ENCODE measurements around the gene TLX3. TPM values are rescaled to one million over a fixed set of nuclear protein-coding genes. Genes with fewer than 3 reads are reported as not detected.

Gene TLX3
- total RNA-seq, 2 donors from 2014 or later, result not detected

DNA sequence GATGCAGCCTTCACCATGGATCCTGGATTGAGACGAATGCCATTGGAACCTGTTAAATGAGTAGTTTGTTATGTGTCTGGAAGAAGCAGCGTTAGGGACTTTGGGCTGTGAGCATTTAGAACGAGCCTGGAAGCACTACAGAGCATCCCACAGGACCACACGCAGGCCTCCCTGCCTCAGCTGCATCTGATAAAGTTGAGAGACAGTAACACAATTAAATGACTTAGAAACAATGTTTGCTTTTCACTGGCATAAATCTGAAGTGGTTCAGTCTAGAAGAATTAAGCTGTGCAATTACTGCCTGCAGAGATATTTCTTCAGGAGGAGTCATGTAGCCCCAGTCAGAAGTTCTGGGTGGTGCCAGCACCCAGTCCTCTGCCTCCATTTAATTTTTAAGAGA is 9.8 kb upstream of the TLX3 start:
- ATAC-seq (no peak), DNase-seq (no peak)
- intact Hi-C loops (cut with DNase I), result no loop called here

DNA sequence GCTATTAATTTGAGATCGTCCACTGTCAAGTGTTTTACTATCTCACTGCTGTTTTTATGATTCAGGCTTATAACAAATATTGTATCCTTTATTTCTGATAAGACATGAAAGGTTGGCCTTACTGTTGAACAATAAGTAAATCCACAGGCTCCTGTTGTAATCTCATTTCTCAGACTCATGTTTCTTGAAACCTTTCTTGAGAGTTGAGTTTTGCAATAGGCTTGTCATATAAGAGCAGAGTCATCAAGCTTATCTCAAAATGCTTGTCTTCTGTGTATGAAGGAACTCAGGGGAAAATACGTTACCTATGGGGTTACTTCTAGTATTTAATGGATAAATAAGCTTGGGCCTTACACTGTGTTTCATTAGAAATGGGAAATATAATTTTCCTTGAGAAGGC is 9.2 kb upstream of the TLX3 start:
- ATAC-seq (no peak), DNase-seq (no peak)

DNA sequence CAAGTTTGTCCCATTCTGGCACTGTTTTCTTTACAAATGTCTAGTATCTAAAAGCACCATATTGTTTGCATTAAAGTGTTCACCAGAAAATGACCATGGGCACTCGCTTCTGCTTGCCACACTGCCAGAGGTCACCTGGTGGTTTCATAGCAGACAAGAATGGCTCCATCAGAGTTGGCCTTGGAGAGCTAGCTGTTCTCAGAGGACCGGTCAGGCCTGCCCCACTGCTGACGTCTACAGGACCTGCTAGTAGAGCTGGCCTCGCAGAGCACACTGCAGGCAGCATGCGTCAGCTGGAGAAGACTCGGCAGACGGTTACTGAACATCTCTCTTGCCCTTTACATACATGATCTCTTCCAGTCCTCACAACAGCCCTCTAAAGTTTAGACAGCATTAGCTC is 8.7 kb upstream of the TLX3 start:
- DNase-seq, result no peak
- intact Hi-C loops (cut with DNase I), result no loop called here
- no peak for ATAC-seq

More for the DNA sequence above, 9.2 kb upstream of the TLX3 start:
- intact Hi-C loops (cut with DNase I), result no loop called here

DNA sequence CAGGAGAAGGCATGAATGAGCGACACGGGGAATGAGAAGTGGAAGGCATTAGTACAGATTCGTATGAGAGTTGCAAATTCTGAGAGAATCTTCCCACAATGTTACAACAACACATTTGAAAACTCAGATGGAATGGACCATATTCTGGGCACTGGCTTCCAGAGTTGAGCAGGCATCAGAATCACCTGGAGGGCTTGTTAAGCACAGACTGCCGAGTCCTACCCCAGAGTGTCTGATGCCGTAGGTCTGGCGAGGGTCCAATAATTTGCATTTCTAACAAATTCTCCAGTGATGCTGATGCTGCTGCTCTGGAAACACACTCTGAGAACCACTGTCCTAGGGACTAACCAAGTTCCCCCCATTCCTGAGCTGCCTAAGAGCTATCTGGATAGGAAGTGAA is 2.9 kb upstream of the TLX3 start:
- DNase-seq, result no peak
- intact Hi-C loops (cut with DNase I), result no loop called here
- no peak for ATAC-seq

DNA sequence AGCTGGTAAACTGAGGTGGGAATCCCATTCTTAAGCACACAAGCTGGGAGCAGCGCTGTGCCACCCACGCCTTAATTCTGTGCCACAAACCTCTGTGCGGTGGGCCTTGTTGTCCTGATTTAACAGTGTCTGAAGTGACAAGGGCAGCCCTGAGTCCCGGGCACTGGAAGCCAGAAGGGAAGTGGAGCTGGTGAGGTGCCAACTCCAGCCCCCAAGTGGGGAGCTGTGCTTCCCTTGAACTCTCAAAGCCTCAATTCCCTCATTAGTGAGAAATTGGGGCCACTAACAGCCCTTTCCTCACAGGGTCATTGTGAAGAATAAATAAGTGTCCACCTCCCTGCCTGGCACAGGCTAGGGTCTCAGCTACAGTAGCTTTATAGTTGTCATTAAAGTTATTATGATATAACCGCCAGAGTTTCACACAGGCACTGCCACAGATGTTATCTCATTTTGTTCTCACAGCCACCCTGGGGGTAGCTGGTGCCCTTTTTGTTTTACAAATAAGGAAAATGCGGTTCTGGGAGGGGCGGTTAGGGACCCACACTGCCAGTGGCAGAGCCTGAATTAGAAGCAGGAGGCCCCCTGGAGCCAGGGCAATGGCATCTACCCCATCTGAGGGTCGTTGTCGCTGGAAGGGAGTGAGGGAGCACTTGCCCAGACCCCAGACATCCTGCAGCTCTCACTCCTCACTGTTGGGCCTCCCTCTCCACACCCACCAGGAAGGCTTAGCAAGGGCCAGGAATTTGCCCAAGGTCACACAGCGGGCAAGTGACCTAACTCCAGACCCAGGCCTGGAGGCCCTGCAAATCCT is 2.1 kb upstream of the TLX3 start:
- DNase-seq (no peak), ATAC-seq (no peak)
- intact Hi-C loops (cut with DNase I), result no loop called here

DNA sequence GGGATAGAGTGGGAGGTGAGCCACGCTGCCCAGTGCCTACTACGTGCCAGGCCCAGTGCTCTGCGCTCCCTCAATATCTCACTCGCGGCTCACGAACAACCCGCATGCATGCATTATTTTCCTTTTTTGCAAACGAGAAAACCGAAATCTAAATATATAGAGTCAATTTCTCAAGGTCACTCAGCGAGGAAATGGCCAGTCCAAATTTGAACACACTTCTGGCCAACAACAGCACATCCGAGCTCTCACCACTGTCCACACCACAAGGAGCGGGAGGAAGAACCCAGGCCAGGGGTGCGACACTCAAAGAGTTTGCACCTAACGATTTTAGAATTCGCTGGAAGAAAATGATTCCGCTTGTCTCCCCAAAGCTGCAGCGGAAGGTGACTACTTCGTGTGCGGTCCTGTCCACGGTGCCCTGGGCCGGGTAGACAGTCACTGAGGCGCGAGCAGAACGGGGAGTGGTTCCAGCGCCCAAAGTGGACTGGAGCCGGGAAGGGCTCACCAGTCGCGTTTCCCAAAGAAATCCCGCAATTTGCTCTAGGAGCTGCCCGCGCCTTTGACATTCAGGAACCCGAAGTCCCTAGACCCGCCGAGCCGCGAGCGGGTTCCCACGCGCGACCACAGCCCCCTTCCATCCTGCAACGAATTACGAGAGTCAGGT is 1.1 kb upstream of the TLX3 start:
- intact Hi-C loops (cut with DNase I), result no loop called here
- no peak for ATAC-seq

DNA sequence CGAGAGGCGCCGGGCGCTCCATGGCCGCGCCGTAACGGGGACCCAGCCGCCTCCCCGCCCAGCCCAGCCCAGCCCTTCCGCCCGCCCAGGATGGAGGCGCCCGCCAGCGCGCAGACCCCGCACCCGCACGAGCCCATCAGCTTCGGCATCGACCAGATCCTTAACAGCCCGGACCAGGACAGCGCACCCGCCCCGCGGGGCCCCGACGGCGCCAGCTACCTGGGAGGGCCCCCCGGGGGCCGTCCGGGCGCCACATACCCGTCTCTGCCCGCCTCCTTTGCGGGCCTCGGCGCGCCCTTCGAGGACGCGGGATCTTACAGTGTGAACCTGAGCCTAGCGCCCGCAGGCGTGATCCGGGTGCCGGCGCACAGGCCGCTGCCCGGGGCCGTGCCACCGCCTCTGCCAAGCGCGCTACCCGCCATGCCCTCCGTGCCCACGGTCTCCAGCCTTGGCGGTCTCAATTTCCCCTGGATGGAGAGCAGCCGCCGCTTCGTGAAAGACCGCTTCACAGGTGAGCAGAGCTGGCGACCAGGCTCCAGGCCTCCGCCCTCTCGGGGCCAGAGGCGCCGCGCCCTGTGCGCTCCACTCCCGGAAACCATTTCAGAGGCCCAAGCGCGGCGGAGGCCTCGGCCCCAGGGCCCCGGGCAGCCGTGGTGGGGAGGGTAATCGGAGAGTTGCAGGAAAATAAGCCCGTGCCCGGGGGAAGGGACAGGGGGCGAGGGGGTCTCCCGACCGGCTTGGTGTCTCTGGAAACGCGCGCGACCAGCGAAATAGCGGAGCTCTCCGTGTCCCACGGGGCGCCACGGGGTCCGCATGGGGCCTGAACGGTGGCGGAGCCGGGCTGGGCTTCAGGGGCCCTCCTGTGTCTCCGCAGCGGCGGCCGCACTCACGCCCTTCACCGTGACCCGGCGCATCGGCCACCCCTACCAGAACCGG is 496 bp downstream of the TLX3 start:
- no peak for DNase-seq
- no peak for ATAC-seq
- intact Hi-C loops (cut with DNase I), result no loop called here

More for the DNA sequence above, 1.1 kb upstream of the TLX3 start:
- no peak for DNase-seq

DNA sequence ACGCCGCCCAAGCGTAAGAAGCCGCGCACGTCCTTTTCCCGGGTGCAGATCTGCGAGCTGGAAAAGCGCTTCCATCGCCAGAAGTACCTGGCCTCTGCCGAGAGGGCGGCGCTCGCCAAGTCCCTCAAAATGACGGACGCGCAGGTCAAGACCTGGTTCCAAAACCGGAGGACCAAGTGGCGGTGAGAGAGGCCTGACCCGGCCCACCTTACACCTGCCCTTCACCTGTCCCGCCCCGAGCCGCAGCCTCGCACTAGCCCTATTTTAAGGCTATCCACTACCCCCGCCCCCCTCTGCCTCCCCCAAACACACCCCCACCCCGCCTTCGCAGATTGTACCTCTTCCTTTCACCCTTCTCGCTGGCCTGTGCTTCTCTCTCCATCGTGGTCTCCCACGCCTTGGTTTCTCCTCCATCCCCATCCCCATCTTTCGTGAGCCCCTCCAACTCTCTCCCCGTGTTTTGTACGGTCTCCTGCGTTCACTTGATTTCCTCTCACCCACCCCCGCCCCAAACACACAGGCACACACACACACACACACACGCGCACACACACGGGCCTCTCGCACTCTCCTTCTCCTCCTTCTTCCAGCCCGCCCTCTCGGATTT is 1.3 kb downstream of the TLX3 start:
- no peak for DNase-seq
- ATAC-seq, result no peak
- intact Hi-C loops (cut with DNase I), result no loop called here

DNA sequence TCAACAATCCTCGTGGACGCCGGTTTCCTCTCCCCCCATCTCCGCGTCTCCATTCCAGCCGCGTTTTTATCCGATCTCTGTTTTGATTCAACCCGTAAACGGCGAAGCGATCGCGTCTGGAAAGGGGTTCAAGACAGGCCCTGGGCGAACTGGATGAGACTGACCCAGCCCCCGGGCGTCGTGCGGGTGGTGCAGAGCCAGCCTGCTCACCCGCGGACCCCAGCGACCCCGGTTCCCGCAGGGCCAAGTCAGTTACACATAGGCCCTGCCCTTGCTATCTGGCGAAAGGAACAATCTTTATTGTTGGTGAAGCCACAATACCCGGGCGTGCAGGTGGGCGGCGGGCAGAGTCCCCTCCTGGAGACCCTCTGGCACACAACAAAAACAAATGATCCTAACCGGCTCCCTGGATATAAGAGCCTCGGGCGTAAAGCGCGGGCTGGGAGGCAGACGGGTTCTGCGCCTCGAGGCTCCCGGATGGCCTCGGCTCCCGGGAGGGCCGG is 1.8 kb downstream of the TLX3 start:
- intact Hi-C loops (cut with DNase I), result no loop called here
- ATAC-seq (no peak), DNase-seq (no peak)

DNA sequence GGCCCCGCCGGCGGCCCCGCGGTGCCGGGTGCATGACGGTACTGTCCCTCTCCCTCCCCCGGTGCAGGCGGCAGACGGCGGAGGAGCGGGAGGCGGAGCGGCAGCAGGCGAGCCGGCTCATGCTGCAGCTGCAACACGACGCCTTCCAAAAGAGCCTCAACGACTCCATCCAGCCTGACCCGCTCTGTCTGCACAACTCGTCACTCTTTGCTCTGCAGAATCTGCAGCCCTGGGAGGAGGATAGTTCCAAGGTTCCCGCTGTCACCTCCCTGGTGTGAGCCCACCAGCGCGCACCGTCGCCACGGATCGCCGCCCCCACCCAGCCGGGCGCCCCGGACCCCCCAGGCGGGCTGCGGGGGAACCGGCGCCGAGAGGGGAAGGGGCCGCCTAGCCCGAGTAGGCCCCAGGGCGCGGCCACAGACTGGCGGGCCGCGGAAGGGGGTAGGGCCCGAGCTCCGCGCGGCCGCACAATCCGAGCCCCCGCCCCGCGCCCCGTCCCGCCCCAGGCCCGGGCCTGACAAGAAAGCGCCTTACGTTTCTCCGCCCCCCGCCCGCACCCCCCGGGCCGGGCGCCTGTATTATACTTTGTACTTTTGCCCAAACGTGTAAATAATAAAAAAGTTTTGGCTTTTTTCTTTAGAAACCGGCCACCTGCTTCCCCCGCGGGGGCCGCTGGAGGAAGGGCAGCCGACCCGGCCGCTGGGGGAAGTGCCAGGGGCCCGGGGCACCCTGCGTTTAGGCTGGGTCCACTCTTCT is 2.5 kb downstream of the TLX3 start:
- DNase-seq, result no peak
- no peak for ATAC-seq
- intact Hi-C loops (cut with DNase I), result no loop called here

DNA sequence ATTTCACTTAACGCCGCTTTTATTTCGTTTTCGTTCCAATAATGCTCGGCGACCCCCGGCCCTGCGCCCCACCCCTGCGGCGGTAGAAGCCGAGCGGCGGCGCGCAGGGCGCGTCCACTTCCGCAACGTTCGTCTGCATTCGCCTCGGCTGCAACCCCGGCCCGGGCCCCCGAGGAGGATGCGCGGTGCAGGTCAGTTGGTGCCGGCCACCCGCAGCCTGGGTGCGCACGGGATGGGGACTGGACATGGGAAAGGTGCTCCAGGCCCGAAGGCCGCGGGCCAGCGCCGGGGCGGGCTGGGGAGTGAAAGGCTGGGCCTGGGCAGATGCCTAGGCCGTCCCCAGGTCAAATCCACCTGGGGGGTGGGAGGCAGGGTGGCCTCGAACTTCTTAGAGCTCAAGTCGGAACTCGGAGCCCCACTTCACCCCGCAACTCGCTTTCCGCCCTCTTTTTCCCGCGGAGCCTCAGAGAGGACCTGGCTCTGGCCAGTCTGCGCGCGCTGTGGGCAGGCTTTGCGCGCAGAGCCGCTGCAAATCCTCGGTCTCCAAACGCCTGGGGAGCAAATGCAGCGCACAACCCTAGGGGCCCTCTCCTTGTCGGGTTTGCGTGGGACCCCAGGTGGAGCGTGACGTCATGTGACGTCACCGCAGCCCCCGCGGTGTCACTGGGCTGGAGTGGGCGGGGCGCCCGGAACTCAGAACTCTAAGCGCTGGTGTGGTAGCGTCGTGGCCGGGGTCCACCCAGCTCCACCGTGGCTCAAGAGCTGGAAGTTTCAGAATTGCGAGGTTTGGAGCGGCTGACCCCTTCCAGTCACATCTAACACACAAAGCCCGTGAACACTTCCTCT is 3.3 kb downstream of the TLX3 start:
- intact Hi-C loops (cut with DNase I), result no loop called here
- DNase-seq (no peak), ATAC-seq (no peak)

DNA sequence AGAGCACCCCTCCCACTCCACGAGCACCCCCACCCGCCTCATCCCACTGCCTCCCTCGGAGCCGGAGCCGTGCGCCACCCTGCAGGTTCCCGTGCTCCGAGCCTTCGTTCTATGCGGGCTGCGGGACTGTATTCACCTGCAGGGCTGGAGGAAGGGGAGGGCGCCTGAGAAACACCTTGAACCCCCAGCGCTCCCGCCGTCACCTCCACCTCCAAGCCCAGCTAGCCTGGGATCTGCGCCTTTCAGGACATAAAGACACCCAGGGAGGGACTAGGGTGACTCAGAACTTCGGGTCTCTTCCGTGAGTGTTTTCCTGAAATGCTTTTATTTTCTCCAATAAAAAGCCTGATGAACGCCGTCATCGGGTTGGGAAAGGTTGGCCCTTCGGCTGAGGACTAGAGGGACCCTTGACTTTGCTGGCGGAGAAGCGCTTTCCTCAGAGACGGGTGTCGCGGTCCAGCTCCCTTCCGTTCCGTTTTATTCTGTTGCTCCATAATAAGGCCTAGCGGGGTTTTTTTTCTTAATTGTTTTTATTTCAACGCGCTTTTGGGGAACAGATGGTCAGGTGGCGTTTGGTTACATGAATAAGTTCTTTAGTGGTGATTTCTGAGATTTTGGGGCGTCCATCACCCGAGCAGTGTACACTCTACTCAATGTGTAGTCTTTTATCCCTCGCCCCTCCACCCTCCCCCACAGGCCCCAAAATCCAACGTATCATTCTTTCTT is 4.6 kb downstream of the TLX3 start:
- intact Hi-C loops (cut with DNase I), result no loop called here
- no peak for DNase-seq
- ATAC-seq, result no peak

DNA sequence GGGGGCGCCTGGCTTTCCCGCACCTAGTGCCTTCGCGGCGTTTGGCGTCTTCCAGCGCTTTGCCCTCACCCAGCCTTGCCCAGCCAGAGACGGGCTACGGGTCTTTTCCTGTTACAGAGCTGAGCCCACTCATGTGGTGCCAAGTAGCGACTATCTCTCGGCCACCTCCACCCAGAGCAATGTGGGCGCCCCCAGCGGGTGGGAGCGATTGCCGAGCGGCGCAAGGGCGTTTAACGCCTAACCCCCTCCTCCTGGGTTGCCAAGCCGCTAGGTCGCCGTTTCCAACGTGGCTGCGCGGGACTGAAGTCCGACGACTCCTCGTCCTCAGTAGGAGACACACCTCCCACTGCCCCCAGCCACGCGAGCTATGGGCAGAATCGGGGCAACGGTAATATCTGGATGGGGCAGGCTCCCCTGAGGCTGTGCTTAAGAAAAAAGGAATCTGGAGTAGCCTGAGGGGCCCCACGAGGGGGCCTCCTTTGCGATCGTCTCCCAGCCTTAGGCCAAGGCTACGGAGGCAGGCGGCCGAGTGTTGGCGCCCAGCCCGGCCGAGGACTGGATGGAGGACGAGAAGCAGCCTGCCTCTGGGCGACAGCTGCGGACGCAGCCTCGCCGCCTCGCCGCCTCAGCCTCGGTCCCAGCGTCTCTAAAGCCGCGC is 5.8 kb downstream of the TLX3 start:
- ATAC-seq (peak; percentile 39 to 65), DNase-seq (peak; percentile 50)
- intact Hi-C loops (cut with DNase I), result no loop called here

DNA sequence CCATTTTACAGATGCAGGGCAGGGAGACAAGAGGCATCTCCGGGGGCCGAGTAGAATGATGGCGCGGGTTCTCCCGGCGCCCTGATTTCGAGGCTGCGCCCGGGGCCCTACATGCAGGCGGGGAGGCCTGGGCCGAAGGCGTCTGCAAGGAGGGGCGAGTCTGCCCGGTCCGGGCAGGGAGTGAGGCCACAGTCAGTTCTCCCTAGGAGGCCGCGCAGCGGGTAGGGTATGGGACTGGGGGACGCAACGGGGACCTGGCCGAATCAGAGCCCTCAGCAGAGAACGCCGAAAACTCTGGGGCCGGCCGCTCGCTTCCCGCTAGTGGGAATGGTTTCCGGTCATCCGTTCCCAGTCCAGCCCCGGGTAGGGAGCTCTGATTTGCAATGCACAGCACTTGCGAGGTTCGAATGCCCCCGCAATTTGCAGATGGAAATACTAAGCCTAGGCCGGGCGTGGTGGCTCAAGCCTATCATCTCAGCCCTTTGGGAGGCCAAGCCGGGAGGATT is 6.4 kb downstream of the TLX3 start:
- DNase-seq (no peak), ATAC-seq (peak in 1 of 2 donors; percentile 14)
- intact Hi-C loops (cut with DNase I), result no loop called here

DNA sequence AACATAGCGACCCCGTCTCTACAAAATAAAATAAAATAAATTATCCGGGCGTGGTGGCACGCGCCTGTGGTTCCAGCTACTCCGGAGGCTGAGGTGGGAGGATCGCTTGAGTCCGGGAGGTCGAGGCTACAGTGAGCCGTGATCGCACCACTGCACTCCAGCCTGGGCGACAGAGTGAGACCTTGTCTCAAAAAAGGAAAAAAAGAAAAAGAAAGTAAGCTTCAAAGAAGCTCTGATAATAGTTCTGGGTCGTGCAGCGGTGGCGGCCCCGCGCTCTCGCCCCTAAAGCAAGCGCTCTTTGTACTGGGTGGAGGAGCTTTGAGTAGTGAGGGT is 6.8 kb downstream of the TLX3 start:
- intact Hi-C loops (cut with DNase I), result no loop called here
- ATAC-seq, result no peak
- DNase-seq, result no peak

All from left cardiac atrium (tissue), 4 donors.